Erythroblast (primary cell): ENCODE results near the gene DHX30.

Experiments
- GATA1 ChIP-seq: IDR thresholded peaks from 2 replicates; pipeline ENCODE4 v1.6.1; 2011; ENCODE audit warnings: low read depth, mild to moderate bottlenecking, control low read depth, low read length, moderate library complexity
- POLR2A ChIP-seq: IDR thresholded peaks from 2 replicates; pipeline ENCODE4 v1.6.1; 2011; ENCODE audit warnings: mild to moderate bottlenecking, low read length

GRCh38 chr3:47758261-47759025, 44.5 kb upstream of the DHX30 start:
- TF ChIP-seq POLR2A (no peak), GATA1 (no peak)
